ENCODE results near the gene CD40LG. TPM values are rescaled to one million over a fixed set of nuclear protein-coding genes. Genes with fewer than 3 reads are reported as not detected.

The CD40LG gene
- total RNA-seq, 1 experiment from 2014 or later = not detected

DNA sequence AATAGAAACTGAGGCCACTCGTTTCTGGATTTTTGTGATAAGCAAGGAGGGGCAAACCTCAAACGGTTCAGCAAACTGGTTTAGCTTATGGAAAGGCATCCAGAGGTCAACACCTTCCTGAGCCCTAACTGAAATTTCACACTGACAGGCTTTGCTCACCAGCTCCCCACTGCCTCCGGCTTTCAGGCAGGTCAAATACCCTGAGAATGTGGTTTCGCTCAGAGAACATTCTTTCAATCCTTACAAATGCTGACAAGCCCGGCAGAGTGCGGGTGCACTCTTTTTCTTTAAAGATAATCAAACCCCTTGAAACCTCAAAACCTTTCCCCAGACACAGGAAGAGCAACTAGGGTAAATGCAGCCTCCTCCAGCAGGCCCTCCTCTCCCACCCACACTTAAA, 41.5 kb downstream of the CD40LG start:
- H2BK12ac ChIP-seq (ENCODE audit: insufficient read length, low read depth, low read length) = no peak overlapping the region
- H3K4me1 Mint-ChIP-seq = peaks cover 18 to 22% of the 10 kb centered on the region in 2 experiments
- no peak overlapping the region for H4K91ac ChIP-seq (ENCODE audit: insufficient read length, low read depth, low read length)
- H3K4me2 ChIP-seq (ENCODE audit: insufficient read depth, insufficient read length, low read length) = no peak overlapping the region
- H4K8ac ChIP-seq (replicated peaks; ENCODE audit: insufficient read length, low read depth, low read length) = no peak overlapping the region
- H3K27ac ChIP-seq (ENCODE audit: insufficient read length, low read depth, low read length) = no peak overlapping the region
- H2AK5ac ChIP-seq (ENCODE audit: insufficient read length, low read length) = no peak overlapping the region
- H3K23ac ChIP-seq (ENCODE audit: insufficient read length, low read depth, low read length) = no peak overlapping the region
- no peak overlapping the region for H3T11ph ChIP-seq (ENCODE audit: low read length)
- H3K9ac ChIP-seq (ENCODE audit: extremely low read depth, insufficient read length, low read length) = no peak overlapping the region
- no peaks in the 10 kb centered on the region for H3K23me2 ChIP-seq (ENCODE audit: insufficient read length, low read depth, low read length, poor library complexity, severe bottlenecking)
- no CpG with 5 or more reads among the region's 6 CpGs for WGBS (ENCODE audit: extremely low coverage, insufficient read length, low lambda C conversion rate)
- no peak overlapping the region for H2BK5ac ChIP-seq (ENCODE audit: insufficient read length, low read length)
- H2BK15ac ChIP-seq (ENCODE audit: low read depth, low read length) = no peak overlapping the region
- H3K9me3 ChIP-seq (ENCODE audit: control insufficient read depth, low read depth, low read length) = peaks cover 41% of the 10 kb centered on the region
- no peak overlapping the region for H3K18ac ChIP-seq (ENCODE audit: insufficient read length, low read depth, low read length)
- H3K4me3 Mint-ChIP-seq = no peak overlapping the region
- H2BK120ac ChIP-seq (ENCODE audit: low read depth, low read length, poor library complexity, severe bottlenecking) = no peak overlapping the region
- no peaks in the 10 kb centered on the region for H3K79me1 ChIP-seq (ENCODE audit: insufficient read depth, low read depth, low read length, poor library complexity, severe bottlenecking)
- no peak overlapping the region for H2AFZ ChIP-seq (ENCODE audit: low read length)
- H3K36me3 Mint-ChIP-seq (ENCODE audit: insufficient read depth in 1 of 3, low read depth in 3 of 3) = no peaks in the 10 kb centered on the region; a peak in 2 of 7 replicates
- no peaks in the 10 kb centered on the region for H4K20me1 ChIP-seq (ENCODE audit: control insufficient read depth, insufficient read depth, insufficient read length)
- H3K9me3 Mint-ChIP-seq = peaks cover 21 to 41% of the 10 kb centered on the region in 2 experiments
- no peaks in the 10 kb centered on the region for H3K27me3 Mint-ChIP-seq (ENCODE audit: low read depth)
- TF ChIP-seq, protein P1, sequence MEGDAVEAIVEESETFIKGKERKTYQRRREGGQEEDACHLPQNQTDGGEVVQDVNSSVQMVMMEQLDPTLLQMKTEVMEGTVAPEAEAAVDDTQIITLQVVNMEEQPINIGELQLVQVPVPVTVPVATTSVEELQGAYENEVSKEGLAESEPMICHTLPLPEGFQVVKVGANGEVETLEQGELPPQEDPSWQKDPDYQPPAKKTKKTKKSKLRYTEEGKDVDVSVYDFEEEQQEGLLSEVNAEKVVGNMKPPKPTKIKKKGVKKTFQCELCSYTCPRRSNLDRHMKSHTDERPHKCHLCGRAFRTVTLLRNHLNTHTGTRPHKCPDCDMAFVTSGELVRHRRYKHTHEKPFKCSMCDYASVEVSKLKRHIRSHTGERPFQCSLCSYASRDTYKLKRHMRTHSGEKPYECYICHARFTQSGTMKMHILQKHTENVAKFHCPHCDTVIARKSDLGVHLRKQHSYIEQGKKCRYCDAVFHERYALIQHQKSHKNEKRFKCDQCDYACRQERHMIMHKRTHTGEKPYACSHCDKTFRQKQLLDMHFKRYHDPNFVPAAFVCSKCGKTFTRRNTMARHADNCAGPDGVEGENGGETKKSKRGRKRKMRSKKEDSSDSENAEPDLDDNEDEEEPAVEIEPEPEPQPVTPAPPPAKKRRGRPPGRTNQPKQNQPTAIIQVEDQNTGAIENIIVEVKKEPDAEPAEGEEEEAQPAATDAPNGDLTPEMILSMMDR (conservative IDR thresholded peaks at IDR 0.05) = no peak
- peaks cover 3% of the 10 kb centered on the region; the same call in 1 of the 2 replicates for H3K4me1 ChIP-seq (ENCODE audit: insufficient read depth, low read length)
- no peak overlapping the region for H3K14ac ChIP-seq (ENCODE audit: insufficient read depth, low read length)
- DNase-seq = no peak
- H3K4ac ChIP-seq (ENCODE audit: low read depth, low read length) = no peak overlapping the region
- H3K79me2 ChIP-seq (ENCODE audit: insufficient read depth, low read length) = no peaks in the 10 kb centered on the region
- H3K27me3 ChIP-seq (ENCODE audit: insufficient read depth, low read length) = no peaks in the 10 kb centered on the region
- no peak overlapping the region for H2BK20ac ChIP-seq (ENCODE audit: low read depth, low read length, poor library complexity, severe bottlenecking)
- no peak overlapping the region for H4K5ac ChIP-seq (ENCODE audit: insufficient read length, low read depth, low read length)
- H3K27ac Mint-ChIP-seq = peak overlapping the region in 2 of 3 experiments; percentile 89 to 97; a peak in 5 of 7 replicates
- H3K56ac ChIP-seq (ENCODE audit: insufficient read length, low read depth, low read length) = no peak overlapping the region

Measured in H9 (cell line).